GF-D8 (cell line): ENCODE measurements around the gene OSM.
"Not testable (repeated sequence)": the region's sequence is repeated elsewhere in the genome, so short reads cannot be mapped to it uniquely, and the experiment has no call there.

ENCODE experiments used
- DNase-seq: peaks from one replicate; lab custom pipeline; 2025; lab: John Stamatoyannopoulos, UW

Gene OSM

GRCh38 chr22:30244066-30244465, 22.6 kb downstream of the OSM start:
- no peak for DNase-seq

DNA sequence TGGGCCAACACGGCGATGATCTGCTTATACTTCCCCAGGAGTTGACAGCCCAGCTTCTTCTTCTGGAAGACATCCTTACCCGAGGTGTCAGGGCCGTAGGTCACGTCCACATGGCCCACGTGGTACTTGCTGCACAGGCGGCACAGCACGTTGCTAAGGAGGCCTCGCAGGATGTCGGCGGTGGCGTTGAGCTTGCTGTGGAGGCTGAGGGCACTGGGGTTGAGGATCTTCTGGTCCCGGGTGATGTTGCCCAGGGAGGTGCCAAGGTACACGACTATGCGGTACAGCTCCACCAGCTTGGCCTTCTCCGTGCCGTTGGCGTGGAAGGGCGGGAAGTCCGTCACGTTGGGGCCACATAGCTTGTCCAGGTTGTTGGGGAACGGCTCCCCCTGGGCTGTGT, 23.0 kb downstream of the OSM start:
- no peak for DNase-seq

GRCh38 chr22:30241576-30242371, 24.9 kb downstream of the OSM start:
- DNase-seq: no peak

GRCh38 chr22:30240541-30241417, 25.9 kb downstream of the OSM start:
- DNase-seq: no peak

DNA sequence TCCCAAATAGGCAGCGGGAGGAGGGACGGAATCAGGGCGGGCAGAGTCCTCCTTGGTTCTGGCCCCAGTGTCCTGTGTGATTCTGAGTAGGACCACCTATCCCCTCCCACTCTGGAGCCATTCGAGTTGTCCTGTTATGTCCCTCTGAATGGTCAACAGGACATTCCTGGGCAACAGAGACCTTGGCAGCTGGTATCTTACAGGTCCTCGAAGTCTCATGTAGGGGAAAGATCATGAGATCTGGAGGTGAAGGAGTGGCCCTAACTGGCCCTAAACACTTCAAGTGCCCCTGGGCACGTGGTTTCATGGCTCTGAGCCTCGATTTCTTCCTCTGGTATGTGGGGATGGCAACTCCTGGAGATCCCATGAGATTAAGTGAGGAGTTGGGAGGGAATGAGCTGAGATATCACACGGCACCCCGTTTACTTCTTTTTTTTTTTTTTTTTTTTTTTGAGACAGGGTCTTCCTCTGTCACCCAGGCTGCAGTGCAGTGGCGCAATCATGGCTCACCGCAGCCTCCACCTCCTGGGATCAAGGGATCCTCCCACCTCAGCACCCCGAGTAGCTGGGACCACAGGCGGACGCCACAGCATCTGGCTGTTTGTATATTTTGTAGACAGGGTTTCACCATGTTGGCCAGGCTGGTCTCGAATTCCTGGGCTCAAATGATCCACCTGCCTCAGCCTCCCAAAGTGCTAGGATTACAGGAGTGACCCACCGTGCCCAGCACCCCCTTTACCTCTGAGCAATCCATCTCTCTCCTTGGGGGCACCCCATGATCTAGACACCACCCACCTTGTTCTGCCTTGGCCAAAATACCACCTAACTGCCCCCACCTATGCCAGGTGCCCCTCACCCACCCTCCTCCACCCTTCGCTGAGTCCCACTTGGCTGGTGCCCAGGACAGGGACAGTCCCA, 26.9 kb downstream of the OSM start:
- DNase-seq: no peak

GRCh38 chr22:30238661-30239487, 27.8 kb downstream of the OSM start:
- no peak for DNase-seq

- DNase-seq: no peak
Measured at GRCh38 chr22:30238136-30238535, 28.5 kb downstream of the OSM start.

- no peak for DNase-seq
Measured at GRCh38 chr22:30236875-30237274, 29.8 kb downstream of the OSM start.

GRCh38 chr22:30235687-30236170, 30.9 kb downstream of the OSM start:
- DNase-seq: no peak

DNA sequence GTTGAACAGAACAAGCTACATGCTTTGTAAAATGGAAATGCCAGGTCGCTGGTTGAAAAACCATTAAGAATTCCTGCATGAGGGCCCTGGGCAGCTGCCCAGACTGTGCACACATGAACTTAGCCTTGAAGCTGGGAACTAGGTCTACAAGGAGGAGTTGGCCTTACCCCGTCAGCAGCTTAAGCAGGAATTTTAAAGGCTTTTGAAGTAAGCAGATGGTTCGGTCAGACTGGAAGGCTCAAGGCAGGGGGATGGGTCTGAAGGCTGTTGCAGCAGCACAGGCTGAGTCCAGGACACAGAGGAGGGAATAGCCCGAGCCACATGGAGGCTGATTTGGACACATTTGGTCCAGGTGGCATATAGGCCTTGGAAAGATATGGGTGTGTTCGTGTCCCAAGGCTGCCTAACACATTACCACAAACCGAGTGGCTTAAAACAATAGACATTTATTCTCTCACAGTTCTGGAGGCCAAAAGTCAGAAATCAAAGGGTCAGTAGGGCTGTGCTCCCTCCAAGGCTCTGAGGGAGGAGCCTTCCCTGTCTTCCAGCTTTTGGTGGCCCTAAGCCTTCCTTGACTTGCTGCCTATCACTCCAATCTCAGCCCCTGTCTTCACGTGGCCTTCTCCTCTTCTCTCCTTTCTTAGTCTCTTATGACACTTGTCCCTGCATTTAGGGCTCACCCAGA, 31.7 kb downstream of the OSM start:
- DNase-seq: no peak

DNA sequence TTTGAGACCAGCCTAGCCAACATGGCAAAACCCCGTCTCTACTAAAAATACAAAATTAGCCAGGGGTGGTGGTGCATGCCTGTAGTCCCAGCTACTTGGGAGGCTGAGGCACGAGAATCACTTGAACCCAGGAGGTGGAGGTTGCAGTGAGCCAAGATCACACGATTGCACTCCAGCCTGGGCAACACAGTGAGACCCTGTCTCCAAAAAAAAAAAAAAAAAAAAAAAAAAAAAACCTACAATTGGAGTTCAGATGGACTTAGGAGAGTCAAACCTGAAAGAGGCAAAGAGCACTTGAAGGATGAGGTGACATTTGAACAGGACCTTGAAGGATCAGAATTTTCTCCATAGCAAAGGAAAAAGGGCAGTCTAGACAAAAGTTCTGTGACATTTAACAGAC, 32.3 kb downstream of the OSM start:
- DNase-seq: not testable (repeated sequence)

GRCh38 chr22:30233582-30233981, 33.1 kb downstream of the OSM start:
- no peak for DNase-seq

DNA sequence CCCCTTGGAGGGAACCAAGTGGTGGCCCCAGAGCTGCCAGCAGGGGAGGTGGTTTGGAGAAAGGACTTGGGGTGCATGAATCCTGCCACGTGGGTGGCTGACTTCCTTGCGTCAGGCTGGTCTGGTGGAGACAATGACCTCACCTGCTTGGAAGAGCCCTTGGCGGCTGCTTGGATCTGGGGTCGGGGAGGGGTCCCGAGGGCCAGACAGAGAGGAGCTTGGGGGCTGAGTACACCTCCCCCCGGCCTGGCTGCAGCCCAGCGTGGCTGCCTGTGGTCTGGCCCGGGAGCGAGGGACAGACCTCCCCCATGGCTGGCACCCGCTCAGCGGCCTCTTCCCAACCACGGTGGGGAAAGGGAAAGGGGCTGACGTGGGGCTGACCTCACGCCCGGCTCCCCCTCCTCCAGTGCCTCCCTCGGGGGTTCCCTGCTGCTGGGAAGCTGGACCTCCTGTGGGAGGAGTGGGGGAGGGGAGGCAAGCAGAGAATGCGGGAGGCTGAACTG, 33.9 kb downstream of the OSM start:
- no peak for DNase-seq

GRCh38 chr22:30230787-30231461, 35.7 kb downstream of the OSM start:
- DNase-seq: no peak

GRCh38 chr22:30230330-30230729, 36.3 kb downstream of the OSM start:
- no peak for DNase-seq

DNA sequence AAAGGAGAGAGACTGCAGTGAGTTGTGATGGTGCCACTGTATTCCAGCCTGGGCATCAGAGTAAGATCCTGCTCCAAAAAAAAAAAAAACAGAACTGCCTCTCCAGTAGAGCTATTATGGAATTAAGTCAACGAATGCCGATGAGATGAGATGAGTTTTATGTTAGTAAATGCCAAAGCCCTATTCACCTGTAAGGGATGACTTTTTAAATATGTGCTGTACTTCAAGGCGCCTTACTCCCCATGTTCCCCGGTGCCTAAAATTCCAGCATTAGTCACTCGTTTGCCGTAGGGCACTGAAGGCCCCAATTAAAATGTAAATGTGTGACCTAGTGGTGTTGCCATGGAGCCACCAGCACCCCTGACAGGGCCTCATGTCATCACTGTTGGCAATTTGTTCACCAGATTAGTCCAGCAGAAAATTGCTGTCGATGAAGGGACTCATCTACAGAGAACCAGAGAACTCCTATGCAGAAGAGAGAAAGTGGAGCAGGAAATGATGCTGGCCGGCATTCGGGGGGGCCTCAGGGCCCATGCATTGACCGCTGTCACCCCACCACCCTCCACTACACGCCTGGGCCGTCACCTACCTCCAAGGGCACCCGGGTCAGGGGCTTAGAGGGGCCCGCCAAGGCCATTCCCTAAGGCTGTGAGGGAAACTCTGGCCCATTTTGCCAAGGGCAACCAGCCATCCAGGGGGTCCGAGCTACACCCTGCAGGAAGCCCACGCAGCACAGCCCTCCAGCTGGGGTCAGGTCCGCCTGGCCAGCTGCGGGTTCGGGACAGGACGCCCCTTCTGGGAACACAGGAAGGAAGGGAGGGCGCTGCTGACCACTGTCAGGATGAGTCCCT, 37.9 kb downstream of the OSM start:
- no peak for DNase-seq

GRCh38 chr22:30227438-30228228, 39.0 kb downstream of the OSM start:
- DNase-seq: no peak
